WI38 (cell line): Measurements from ENCODE around the gene RSRC2.
A peak's percentile ranks its signal among the peaks of the same experiment; 100 is the strongest.
"Not testable (repeated sequence)": the region's sequence is repeated elsewhere in the genome, so short reads cannot be mapped to it uniquely, and the experiment has no call there.

Experiments used
- H3K4me3 ChIP-seq: 2 replicates; pipeline ENCODE4 v1.5.1; 2011; ENCODE audit warnings: low read depth, mild to moderate bottlenecking, control low read depth, low read length
- CTCF ChIP-seq: IDR thresholded peaks from 2 replicates; pipeline ENCODE4 v1.5.1; 2012; ENCODE audit warnings: low read depth, mild to moderate bottlenecking, control low read depth, low read length

The RSRC2 gene

GRCh38 chr12:122474324-122474716 lies 52.4 kb downstream of the RSRC2 start:
- no peak overlapping the region for H3K4me3 ChIP-seq

GRCh38 chr12:122473543-122474323 lies 53.0 kb downstream of the RSRC2 start:
- TF ChIP-seq CTCF, result no peak
- no peak overlapping the region for H3K4me3 ChIP-seq

More at GRCh38 chr12:122474324-122474716, 52.4 kb downstream of the RSRC2 start:
- TF ChIP-seq CTCF, result no peak

GRCh38 chr12:122471324-122472226 lies 55.2 kb downstream of the RSRC2 start:
- H3K4me3 ChIP-seq, result no peak overlapping the region
- TF ChIP-seq CTCF, result peak; percentile 57

- not testable (repeated sequence) for H3K4me3 ChIP-seq
Measured at GRCh38 chr12:122470576-122470975, 56.2 kb downstream of the RSRC2 start.

GRCh38 chr12:122469856-122470255 lies 56.9 kb downstream of the RSRC2 start:
- not testable (repeated sequence) for H3K4me3 ChIP-seq

GRCh38 chr12:122467983-122468382 lies 58.8 kb downstream of the RSRC2 start:
- TF ChIP-seq CTCF, result no peak
- H3K4me3 ChIP-seq, result no peak overlapping the region

GRCh38 chr12:122464317-122465042 lies 62.3 kb downstream of the RSRC2 start:
- H3K4me3 ChIP-seq, result not testable (repeated sequence)

- no peak overlapping the region for H3K4me3 ChIP-seq
- no peak for TF ChIP-seq CTCF
Measured at GRCh38 chr12:122460641-122461040, 66.1 kb downstream of the RSRC2 start.
